Psoas muscle (tissue), 8 donors: ENCODE results near the gene BCKDHA. TPM values are rescaled to one million over a fixed set of nuclear protein-coding genes. Genes with fewer than 3 reads are reported as not detected.

ENCODE experiments used
- ATAC-seq, 4 donors: fragments of 200-7000 bp; cut with Tn5 transposase; one replicate each; pipeline ENCODE4 v1.9.1; 2020; ENCODE audit warnings: moderate library complexity in 3 of 4, mild to moderate bottlenecking in 2 of 4
- DNase-seq, 2 donors: peaks; one replicate each; pipeline ENCODE4 v3.0.0-alpha.2; 2020
- H3K27ac ChIP-seq: fragments of 200-600 bp; one replicate; pipeline ENCODE4 v1.8.0; 2022
- H3K27me3 ChIP-seq, 3 donors: fragments of 200-600 bp in 1 of 3; one replicate each; pipeline versions ENCODE4 v1.6.1 to v1.8.0; 2013 to 2022; ENCODE audit warnings: low read length in 2 of 3, mild to moderate bottlenecking in 2 of 3, moderate library complexity in 1 of 3; ENCODE audit not compliant: insufficient read depth in 3 of 3
- H3K36me3 ChIP-seq, 2 donors: fragments of 200-600 bp in 1 of 2; one replicate each; pipeline versions ENCODE4 v1.6.1 to v1.8.0; 2013 to 2022; ENCODE audit warnings: low read depth in 1 of 2, mild to moderate bottlenecking in 1 of 2, moderate library complexity in 1 of 2; ENCODE audit not compliant: insufficient read depth in 1 of 2
- H3K4me1 ChIP-seq: fragments of 200-600 bp; one replicate; pipeline ENCODE4 v1.8.0; 2022
- H3K4me3 ChIP-seq: fragments of 200-600 bp; one replicate; pipeline ENCODE4 v1.8.0; 2022; ENCODE audit warnings: mild to moderate bottlenecking
- H3K9me3 ChIP-seq: fragments of 200-600 bp; one replicate; pipeline ENCODE4 v1.8.0; 2022
- WGBS, 3 donors: extraction: QIAGEN DNeasy Blood & Tissue Kit; methylation state at CpG; one replicate each; pipeline versions ENCODE4 v1.1.6 to v1.1.7; 2013; 5-methylcytosine and 5-hydroxymethylcytosine counted together
- intact Hi-C, 2 donors: fragments of 100-400 bp; cut with DNase I; formaldehyde crosslinking; loops; one replicate each; pipeline versions ENCODE4 v1.11.0 to v1.14.2; 2022
- polyA plus RNA-seq, 3 donors: library from polyadenylated mRNA; stranded (reverse); fragments of 200-250 nt; gene quantifications; one replicate each; pipeline ENCODE4 v1.2.3, GENCODE V29; 2013
- total RNA-seq, 4 donors: library from RNA; stranded (reverse); fragmentation: NEBNext Ultra II Directional in 2 of 4; extraction: Animal tissue kit (Norgen Biotek cat#: 25700) in 2 of 4; gene quantifications; one replicate each; pipeline versions ENCODE4 v1.2.1 to v1.2.4, GENCODE V29; 2021 to 2023
- TF ChIP-seq, protein P1 (sequence below): fragments of 200-600 bp; IDR thresholded peaks from one replicate; pipeline ENCODE4 v1.8.0; 2022; ENCODE audit warnings: antibody characterized with exemption
- donor health status: healthy with polysubstance abuse.
- donor health status: DM: no; HTN: no; CAD: no; lungs with moderate emphysema.
- donor health status: Bipolar disorder and iron deficiency.
- donor health status: healthy.
- donor health status: DM: yes; HTN: yes; CAD: no.
- donor health status: DM: no; HTN: no; CAD: no.
- donor health status: DM: no; HTN: no; CAD: no.
- donor health status: DM: yes; HTN: yes; CAD: no.

Gene BCKDHA
- total and polyA plus RNA-seq, 7 donors = 31.5 to 58.8 (median 43.3) TPM

DNA sequence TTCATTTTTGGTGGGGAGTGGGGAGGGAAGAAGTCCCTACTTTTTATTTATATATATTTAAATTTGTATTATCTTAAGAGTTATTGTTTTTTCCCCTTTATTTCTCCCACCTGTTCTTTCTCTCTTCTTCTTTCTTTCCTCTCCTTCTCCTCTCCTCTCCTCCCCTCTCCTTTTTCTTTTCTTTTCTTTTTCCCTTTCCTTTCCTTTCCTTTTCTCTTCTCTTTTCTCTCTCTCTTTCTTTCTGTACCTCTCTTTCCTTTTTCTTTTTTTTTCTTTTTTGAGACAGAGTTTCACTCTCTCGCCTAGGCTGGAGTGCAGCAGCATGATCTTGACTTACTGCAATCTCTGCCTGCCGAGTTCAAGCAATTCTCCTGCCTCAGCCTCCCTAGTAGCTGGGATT is 1.9 kb downstream of the BCKDHA start:
- H3K4me1 ChIP-seq = peaks cover 22% of the 10 kb centered on the region
- WGBS, 3 donors = 80 to 92% (median 88%) methylated on average over 2 of the region's 2 CpGs

DNA sequence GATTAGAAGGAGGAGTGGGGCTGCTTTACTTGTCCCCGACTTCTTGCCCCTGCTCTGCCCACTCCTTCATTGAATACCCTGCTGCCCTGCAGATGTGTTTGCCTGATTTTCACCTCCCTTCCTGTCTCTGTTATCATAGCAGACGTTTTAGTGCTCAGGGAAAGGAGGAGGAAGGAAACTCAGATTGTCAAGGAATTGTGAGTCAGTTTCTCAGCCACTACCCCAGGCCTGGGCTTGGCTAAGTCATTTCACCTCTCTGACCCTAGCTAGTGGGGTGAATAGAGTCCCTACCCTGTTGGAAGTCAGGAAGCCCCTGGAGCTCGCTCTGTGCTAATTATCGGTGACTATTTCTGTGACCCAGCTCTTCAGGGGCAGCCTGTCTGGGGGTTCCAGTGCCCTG is 3.9 kb downstream of the BCKDHA start:
- H3K27ac ChIP-seq = no peak overlapping the region
- no peaks in the 10 kb centered on the region for H3K27me3 ChIP-seq
- H3K36me3 ChIP-seq = peaks cover 0 to 13% of the 10 kb centered on the region in 2 donors
- DNase-seq (no peak), ATAC-seq (no peak)
- TF ChIP-seq, protein P1, sequence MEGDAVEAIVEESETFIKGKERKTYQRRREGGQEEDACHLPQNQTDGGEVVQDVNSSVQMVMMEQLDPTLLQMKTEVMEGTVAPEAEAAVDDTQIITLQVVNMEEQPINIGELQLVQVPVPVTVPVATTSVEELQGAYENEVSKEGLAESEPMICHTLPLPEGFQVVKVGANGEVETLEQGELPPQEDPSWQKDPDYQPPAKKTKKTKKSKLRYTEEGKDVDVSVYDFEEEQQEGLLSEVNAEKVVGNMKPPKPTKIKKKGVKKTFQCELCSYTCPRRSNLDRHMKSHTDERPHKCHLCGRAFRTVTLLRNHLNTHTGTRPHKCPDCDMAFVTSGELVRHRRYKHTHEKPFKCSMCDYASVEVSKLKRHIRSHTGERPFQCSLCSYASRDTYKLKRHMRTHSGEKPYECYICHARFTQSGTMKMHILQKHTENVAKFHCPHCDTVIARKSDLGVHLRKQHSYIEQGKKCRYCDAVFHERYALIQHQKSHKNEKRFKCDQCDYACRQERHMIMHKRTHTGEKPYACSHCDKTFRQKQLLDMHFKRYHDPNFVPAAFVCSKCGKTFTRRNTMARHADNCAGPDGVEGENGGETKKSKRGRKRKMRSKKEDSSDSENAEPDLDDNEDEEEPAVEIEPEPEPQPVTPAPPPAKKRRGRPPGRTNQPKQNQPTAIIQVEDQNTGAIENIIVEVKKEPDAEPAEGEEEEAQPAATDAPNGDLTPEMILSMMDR = no peak
- WGBS, 3 donors = 54 to 70% (median 63%) methylated on average over 4 of the region's 4 CpGs
- H3K4me3 ChIP-seq = no peak overlapping the region
- peaks cover 22% of the 10 kb centered on the region for H3K4me1 ChIP-seq
- H3K9me3 ChIP-seq = no peaks in the 10 kb centered on the region
- intact Hi-C loops = no loop called here

More for the DNA sequence above, 1.9 kb downstream of the BCKDHA start:
- DNase-seq (no peak), ATAC-seq (no peak)
- intact Hi-C loops = loop anchor here in 1 of 2 donors (5.0 kb wide), 1 partner anchor 38 kb away; the partner anchor contains the start of gene DMAC2
- no peak overlapping the region for H3K27ac ChIP-seq
- TF ChIP-seq, protein P1 = no peak
- peaks cover 0 to 3% of the 10 kb centered on the region in 2 donors for H3K36me3 ChIP-seq
- no peaks in the 10 kb centered on the region for H3K9me3 ChIP-seq
- H3K4me3 ChIP-seq = no peak overlapping the region
- H3K27me3 ChIP-seq = no peaks in the 10 kb centered on the region

DNA sequence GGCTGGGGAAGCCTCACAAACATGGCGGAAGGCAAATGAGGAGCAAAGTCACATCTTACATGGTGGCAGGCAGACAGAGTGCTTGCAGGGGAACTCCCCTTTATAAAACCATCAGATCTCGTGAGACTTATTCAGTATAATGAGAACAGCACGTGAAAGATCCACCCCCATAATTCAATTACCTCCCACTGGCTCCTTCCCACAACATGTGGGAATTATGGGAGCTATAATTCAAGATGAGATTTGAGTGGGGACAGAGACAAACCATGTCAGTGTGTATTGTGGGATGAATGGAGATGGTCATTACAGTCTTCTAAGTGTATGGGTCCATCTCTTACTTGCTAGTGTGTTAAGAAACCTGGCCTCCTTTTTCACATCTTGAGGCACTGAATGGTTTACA is 4.4 kb downstream of the BCKDHA start:
- TF ChIP-seq, protein P1 = no peak
- Histone ChIP-seq H3K9me3 (no peaks in the 10 kb centered on the region), H3K4me3 (no peak overlapping the region), H3K27me3 (no peaks in the 10 kb centered on the region), H3K27ac (no peak overlapping the region), H3K4me1 (peaks cover 22% of the 10 kb centered on the region), H3K36me3 (peaks cover 0 to 13% of the 10 kb centered on the region in 2 donors)
- ATAC-seq (no peak), DNase-seq (no peak)
- 61 to 66% (median 62%) methylated on average over 3 of the region's 3 CpGs for whole genome bisulfite sequencing, 3 donors
- intact Hi-C loops = no loop called here

DNA sequence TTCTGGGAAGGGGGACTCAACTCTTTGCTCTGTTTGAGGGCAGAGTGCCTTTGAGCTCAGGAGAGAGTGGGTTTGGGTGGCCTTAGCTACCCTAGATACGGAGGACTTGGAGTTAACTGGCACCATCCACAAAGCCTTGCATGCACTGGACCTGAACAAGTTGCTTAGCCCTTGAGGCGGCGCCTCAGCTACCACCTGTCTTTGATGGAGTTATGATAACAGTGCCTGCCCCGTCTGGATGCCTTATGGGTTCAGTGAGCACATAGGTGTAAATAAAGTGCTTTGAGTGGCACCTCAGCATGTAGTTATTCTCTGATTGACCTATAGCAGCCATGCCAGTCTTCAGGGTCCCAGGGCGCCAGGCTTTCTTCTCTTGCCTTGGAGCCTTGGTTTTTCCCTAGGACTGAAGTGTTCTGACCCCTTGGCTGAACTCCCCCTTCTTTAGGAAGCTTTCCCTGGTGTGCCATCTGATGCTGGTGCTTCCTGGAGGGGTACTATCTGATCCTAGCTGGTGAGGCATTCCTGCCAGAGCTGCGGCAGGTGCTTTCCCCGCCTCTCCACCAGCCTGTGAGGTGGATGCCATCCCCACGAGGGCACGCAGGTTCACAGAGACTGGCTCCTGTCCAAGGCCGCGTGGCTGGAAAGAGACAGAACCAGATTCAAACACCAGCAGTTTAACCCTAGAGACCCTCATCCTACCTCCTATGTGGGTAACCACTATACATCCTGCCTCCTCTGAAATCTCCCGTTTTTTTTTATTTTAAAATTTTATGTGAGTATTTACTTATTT is 5.8 kb downstream of the BCKDHA start:
- Histone ChIP-seq H3K9me3 (no peaks in the 10 kb centered on the region), H3K4me1 (peaks cover 21% of the 10 kb centered on the region), H3K4me3 (no peak overlapping the region), H3K27me3 (no peaks in the 10 kb centered on the region), H3K36me3 (peaks cover 0 to 13% of the 10 kb centered on the region in 2 donors), H3K27ac (peak overlapping the region; percentile 23)
- ATAC-seq (no peak), DNase-seq (no peak)
- 49 to 59% (median 49%) methylated on average over 12 of the region's 12 CpGs for WGBS, 3 donors
- intact Hi-C loops = no loop called here
- TF ChIP-seq, protein P1 = no peak
